Fibroblast of mammary gland (primary cell): ENCODE results near the gene FBXL15.

Experiments used
- DNase-seq: peaks from one replicate; pipeline ENCODE4 v3.0.0-alpha.2; 2010; ENCODE audit warnings: low read depth
- H3K4me3 ChIP-seq: 2 replicates; pipeline ENCODE4 v1.5.1; 2011; ENCODE audit warnings: low read depth, mild to moderate bottlenecking, low read length, moderate library complexity; ENCODE audit not compliant: control insufficient read depth
- CTCF ChIP-seq: conservative IDR thresholded peaks from 2 replicates; pipeline ENCODE4 v1.5.1; 2011; ENCODE audit warnings: low read depth, low read length, inconsistent platforms; ENCODE audit not compliant: control insufficient read depth, insufficient read depth

Gene FBXL15

GRCh38 chr10:102468683-102469082 lies 48.0 kb downstream of the FBXL15 start:
- H3K4me3 ChIP-seq, result no peak overlapping the region
- no peak for TF ChIP-seq CTCF
- DNase-seq, result peak; percentile 93

- no peak overlapping the region for H3K4me3 ChIP-seq
- no peak for TF ChIP-seq CTCF
- DNase-seq, result no peak
Measured at GRCh38 chr10:102470579-102471546, 50.2 kb downstream of the FBXL15 start.
